ENCODE measurements around the gene PLOD1. TPM values are rescaled to one million over a fixed set of nuclear protein-coding genes. Genes with fewer than 3 reads are reported as not detected.

Gene PLOD1
- total RNA-seq, 1 experiment from 2014 or later = 46.9 TPM

DNA sequence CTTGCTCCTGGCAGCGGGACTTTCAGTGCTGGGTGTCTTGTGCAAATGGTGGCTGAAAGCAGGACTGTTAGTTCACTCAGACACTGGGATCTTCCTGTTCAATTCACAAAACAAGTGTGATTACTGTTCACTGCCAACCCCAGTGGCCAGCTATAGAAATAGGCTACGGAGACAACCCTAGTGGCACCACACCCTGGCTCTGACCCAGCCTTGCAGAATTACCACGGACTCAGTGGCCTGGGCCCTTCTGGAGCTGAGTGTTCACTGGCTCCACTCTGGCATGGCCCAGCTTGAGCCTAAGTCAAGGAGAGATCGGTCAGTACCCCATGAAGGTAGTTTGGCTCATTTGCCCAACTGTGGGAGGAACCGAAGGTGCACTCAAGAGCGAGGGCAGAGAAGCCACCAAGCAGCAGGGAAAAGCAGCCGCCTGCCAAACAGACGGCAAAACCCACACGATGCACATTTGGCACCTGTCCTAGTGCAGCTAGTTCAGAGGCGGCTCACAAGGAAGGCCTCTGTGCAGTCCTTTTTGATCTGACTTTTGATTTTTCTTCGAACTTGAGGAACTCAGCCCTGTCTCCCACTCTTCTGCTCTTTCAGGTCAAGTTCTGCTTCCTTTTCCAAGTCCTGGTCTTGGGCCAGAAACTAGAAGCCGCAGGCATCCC, 14.1 kb upstream of the PLOD1 start:
- H3K36me3 Mint-ChIP-seq = peaks cover 33% of the 10 kb centered on the region
- TF ChIP-seq ESRRA (CRISPR knock-in tag; IDR thresholded peaks at IDR 0.05; ENCODE audit: borderline replicate concordance) = no peak
- TF ChIP-seq AR (CRISPR knock-in tag; IDR thresholded peaks at IDR 0.05) = no peak
- no peak for TF ChIP-seq FOXK1 (CRISPR knock-in tag; IDR thresholded peaks at IDR 0.05)
- TF ChIP-seq ZNF281 (CRISPR knock-in tag; IDR thresholded peaks at IDR 0.05) = no peak
- TF ChIP-seq ZNF423 (CRISPR knock-in tag; IDR thresholded peaks at IDR 0.05) = no peak
- TF ChIP-seq CTCF (IDR thresholded peaks at IDR 0.05) = no peak
- no peak for TF ChIP-seq E2F4 (CRISPR knock-in tag; IDR thresholded peaks at IDR 0.05; ENCODE audit: borderline replicate concordance, low read depth)
- TF ChIP-seq OVOL2 (CRISPR knock-in tag; IDR thresholded peaks at IDR 0.05; ENCODE audit: borderline replicate concordance) = no peak
- TF ChIP-seq, protein P1, sequence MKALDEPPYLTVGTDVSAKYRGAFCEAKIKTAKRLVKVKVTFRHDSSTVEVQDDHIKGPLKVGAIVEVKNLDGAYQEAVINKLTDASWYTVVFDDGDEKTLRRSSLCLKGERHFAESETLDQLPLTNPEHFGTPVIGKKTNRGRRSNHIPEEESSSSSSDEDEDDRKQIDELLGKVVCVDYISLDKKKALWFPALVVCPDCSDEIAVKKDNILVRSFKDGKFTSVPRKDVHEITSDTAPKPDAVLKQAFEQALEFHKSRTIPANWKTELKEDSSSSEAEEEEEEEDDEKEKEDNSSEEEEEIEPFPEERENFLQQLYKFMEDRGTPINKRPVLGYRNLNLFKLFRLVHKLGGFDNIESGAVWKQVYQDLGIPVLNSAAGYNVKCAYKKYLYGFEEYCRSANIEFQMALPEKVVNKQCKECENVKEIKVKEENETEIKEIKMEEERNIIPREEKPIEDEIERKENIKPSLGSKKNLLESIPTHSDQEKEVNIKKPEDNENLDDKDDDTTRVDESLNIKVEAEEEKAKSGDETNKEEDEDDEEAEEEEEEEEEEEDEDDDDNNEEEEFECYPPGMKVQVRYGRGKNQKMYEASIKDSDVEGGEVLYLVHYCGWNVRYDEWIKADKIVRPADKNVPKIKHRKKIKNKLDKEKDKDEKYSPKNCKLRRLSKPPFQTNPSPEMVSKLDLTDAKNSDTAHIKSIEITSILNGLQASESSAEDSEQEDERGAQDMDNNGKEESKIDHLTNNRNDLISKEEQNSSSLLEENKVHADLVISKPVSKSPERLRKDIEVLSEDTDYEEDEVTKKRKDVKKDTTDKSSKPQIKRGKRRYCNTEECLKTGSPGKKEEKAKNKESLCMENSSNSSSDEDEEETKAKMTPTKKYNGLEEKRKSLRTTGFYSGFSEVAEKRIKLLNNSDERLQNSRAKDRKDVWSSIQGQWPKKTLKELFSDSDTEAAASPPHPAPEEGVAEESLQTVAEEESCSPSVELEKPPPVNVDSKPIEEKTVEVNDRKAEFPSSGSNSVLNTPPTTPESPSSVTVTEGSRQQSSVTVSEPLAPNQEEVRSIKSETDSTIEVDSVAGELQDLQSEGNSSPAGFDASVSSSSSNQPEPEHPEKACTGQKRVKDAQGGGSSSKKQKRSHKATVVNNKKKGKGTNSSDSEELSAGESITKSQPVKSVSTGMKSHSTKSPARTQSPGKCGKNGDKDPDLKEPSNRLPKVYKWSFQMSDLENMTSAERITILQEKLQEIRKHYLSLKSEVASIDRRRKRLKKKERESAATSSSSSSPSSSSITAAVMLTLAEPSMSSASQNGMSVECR (CRISPR knock-in tag; IDR thresholded peaks at IDR 0.05; ENCODE audit: borderline replicate concordance) = no peak
- TF ChIP-seq, protein P2, sequence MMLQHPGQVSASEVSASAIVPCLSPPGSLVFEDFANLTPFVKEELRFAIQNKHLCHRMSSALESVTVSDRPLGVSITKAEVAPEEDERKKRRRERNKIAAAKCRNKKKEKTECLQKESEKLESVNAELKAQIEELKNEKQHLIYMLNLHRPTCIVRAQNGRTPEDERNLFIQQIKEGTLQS (CRISPR knock-in tag; conservative IDR thresholded peaks at IDR 0.05) = no peak
- TF ChIP-seq, protein P3, sequence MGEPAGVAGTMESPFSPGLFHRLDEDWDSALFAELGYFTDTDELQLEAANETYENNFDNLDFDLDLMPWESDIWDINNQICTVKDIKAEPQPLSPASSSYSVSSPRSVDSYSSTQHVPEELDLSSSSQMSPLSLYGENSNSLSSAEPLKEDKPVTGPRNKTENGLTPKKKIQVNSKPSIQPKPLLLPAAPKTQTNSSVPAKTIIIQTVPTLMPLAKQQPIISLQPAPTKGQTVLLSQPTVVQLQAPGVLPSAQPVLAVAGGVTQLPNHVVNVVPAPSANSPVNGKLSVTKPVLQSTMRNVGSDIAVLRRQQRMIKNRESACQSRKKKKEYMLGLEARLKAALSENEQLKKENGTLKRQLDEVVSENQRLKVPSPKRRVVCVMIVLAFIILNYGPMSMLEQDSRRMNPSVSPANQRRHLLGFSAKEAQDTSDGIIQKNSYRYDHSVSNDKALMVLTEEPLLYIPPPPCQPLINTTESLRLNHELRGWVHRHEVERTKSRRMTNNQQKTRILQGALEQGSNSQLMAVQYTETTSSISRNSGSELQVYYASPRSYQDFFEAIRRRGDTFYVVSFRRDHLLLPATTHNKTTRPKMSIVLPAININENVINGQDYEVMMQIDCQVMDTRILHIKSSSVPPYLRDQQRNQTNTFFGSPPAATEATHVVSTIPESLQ (CRISPR knock-in tag; IDR thresholded peaks at IDR 0.05) = no peak
- TF ChIP-seq ZNF138 (CRISPR knock-in tag; conservative IDR thresholded peaks at IDR 0.05) = no peak
- no peak for TF ChIP-seq ATF1 (CRISPR knock-in tag; IDR thresholded peaks at IDR 0.05)
- TF ChIP-seq RELA (CRISPR knock-in tag; IDR thresholded peaks at IDR 0.05; ENCODE audit: borderline replicate concordance) = no peak
- TF ChIP-seq NR1H2 (CRISPR knock-in tag; IDR thresholded peaks at IDR 0.05) = no peak
- TF ChIP-seq SP1 (CRISPR knock-in tag; conservative IDR thresholded peaks at IDR 0.05) = no peak
- TF ChIP-seq, protein P4, sequence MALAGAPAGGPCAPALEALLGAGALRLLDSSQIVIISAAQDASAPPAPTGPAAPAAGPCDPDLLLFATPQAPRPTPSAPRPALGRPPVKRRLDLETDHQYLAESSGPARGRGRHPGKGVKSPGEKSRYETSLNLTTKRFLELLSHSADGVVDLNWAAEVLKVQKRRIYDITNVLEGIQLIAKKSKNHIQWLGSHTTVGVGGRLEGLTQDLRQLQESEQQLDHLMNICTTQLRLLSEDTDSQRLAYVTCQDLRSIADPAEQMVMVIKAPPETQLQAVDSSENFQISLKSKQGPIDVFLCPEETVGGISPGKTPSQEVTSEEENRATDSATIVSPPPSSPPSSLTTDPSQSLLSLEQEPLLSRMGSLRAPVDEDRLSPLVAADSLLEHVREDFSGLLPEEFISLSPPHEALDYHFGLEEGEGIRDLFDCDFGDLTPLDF (CRISPR knock-in tag; IDR thresholded peaks at IDR 0.05) = no peak
- no peaks in the 10 kb centered on the region for H3K27me3 Mint-ChIP-seq (ENCODE audit: low read depth)
- H3K9me3 Mint-ChIP-seq = no peaks in the 10 kb centered on the region
- H3K4me3 Mint-ChIP-seq = no peak overlapping the region
- ChIA-PET CTCF (interaction anchor here (1.1 kb wide), 1 partner anchor 47 kb away, joined by 3 read pairs; no protein-coding TSS in a partner anchor), POLR2A (no interaction called here)
- no peak overlapping the region for H3K27ac Mint-ChIP-seq
- peaks cover 18% of the 10 kb centered on the region for H3K4me1 Mint-ChIP-seq
- ATAC-seq (no peak), DNase-seq (ENCODE audit: low spot score) (no peak)

Measured in WTC11 (cell line).